NCI-H526 treated with DMSO at 0.1 percent for 48 hours (cell line): ENCODE measurements around the gene ACAT2.
"Not testable (repeated sequence)": the region's sequence is repeated elsewhere in the genome, so short reads cannot be mapped to it uniquely, and the experiment has no call there.

Experiments
- DNase-seq: peaks from one replicate; lab custom pipeline; 2025; lab: John Stamatoyannopoulos, UW

The ACAT2 gene

GRCh38 chr6:159730332-159730676 lies 31.5 kb upstream of the ACAT2 start:
- DNase-seq = no peak

- not testable (repeated sequence) for DNase-seq
Observed at GRCh38 chr6:159732550-159732949, 29.3 kb upstream of the ACAT2 start.

- DNase-seq = not testable (repeated sequence)
Observed at GRCh38 chr6:159733395-159733794, 28.4 kb upstream of the ACAT2 start.

GRCh38 chr6:159736908-159737307 lies 24.9 kb upstream of the ACAT2 start:
- no peak for DNase-seq

- no peak for DNase-seq
Observed at GRCh38 chr6:159739341-159739740, 22.5 kb upstream of the ACAT2 start.

GRCh38 chr6:159742165-159742564 lies 19.7 kb upstream of the ACAT2 start:
- DNase-seq = no peak

GRCh38 chr6:159745081-159745480 lies 16.8 kb upstream of the ACAT2 start:
- no peak for DNase-seq

- no peak for DNase-seq
Observed at GRCh38 chr6:159746759-159747158, 15.1 kb upstream of the ACAT2 start.

GRCh38 chr6:159748127-159748526 lies 13.7 kb upstream of the ACAT2 start:
- not testable (repeated sequence) for DNase-seq

- no peak for DNase-seq
Observed at GRCh38 chr6:159751448-159751847, 10.4 kb upstream of the ACAT2 start.

GRCh38 chr6:159753081-159753872 lies 8.6 kb upstream of the ACAT2 start:
- no peak for DNase-seq

GRCh38 chr6:159754401-159754800 lies 7.4 kb upstream of the ACAT2 start:
- no peak for DNase-seq

GRCh38 chr6:159754959-159755914 lies 6.6 kb upstream of the ACAT2 start:
- no peak for DNase-seq

GRCh38 chr6:159756508-159756907 lies 5.3 kb upstream of the ACAT2 start:
- DNase-seq = no peak

GRCh38 chr6:159758031-159759001 lies 3.5 kb upstream of the ACAT2 start:
- no peak for DNase-seq

GRCh38 chr6:159759645-159760044 lies 2.2 kb upstream of the ACAT2 start:
- no peak for DNase-seq

GRCh38 chr6:159760602-159761057 lies 1.2 kb upstream of the ACAT2 start:
- no peak for DNase-seq

GRCh38 chr6:159761129-159761872 lies 544 bp upstream of the ACAT2 start:
- DNase-seq = no peak

- DNase-seq = peak; percentile 29
Observed at GRCh38 chr6:159762681-159763293, 942 bp downstream of the ACAT2 start.

- DNase-seq = no peak
Observed at GRCh38 chr6:159766906-159767305, 5.1 kb downstream of the ACAT2 start.

GRCh38 chr6:159769470-159769869 lies 7.6 kb downstream of the ACAT2 start:
- no peak for DNase-seq
